ENCODE data around the gene CFAP74. TPM values are rescaled to one million over a fixed set of nuclear protein-coding genes. Genes with fewer than 3 reads are reported as not detected.
"Not testable (repeated sequence)": the region's sequence is repeated elsewhere in the genome, so short reads cannot be mapped to it uniquely, and the experiment has no call there.

CFAP74 gene
- polyA plus RNA-seq, 1 donor (not counting 4 experiments of a cell fraction or from before 2014, with no cell fraction given): not detected

DNA sequence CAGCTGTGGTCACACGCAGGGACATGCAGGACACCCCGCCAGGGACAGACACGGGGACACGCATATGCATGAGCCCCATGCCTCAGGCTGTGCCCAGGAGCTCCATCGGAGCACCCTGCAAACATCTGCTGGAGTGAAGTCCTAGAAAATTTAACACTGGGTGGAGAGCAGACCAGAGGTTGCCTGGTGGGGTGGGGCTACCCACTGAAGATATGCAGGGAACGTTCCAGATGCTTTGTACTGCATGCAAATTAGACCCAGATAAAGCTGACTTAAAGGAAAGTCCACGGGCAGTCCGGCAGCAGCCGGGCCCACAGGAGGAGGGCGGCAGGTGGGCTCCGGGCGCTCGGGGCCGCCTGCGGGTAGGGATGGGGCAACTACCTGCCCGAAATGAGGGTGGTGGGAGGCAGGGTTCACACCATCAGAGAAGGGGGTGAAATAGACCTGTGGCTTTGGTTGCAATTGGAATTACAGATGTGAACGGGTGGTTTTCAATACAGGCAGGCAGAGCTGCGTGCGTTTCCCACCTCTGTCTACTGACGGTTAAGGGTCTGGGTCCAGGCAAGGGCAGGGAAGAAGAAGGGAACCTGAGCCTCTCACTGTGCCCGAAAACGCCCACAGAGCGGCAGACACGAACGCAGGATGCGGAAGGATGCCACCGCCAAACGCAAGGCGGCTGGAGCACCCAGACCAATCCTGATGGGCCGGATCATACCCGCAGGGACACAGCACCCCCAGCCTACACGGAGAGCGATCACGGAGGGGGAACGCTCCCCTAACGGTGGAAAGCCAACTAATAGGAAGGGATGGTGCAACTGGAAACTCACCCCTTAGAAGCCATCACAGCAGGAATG is 21.0 kb downstream of the CFAP74 start:
- Histone ChIP-seq H3K27ac (ENCODE audit: control insufficient read depth, insufficient read depth, low read length) (no peak overlapping the region), H3K4me3 (ENCODE audit: control insufficient read depth in 2 of 3, extremely low read depth in 1 of 3, insufficient read depth in 2 of 3, low read depth in 1 of 3, low read length in 3 of 3) (no peak overlapping the region), H3K9ac (ENCODE audit: control insufficient read depth, extremely low read depth, insufficient read depth, low read length) (no peak overlapping the region), H2AFZ (ENCODE audit: control insufficient read depth, low read length) (no peak overlapping the region), H3K79me2 (ENCODE audit: control insufficient read depth, insufficient read depth, low read length) (no peaks in the 10 kb centered on the region), H3K9me1 (ENCODE audit: control insufficient read depth, extremely low read depth, insufficient read depth, low read length) (no peaks in the 10 kb centered on the region), H4K20me1 (ENCODE audit: control insufficient read depth, extremely low read depth, insufficient read depth, low read length) (no peaks in the 10 kb centered on the region), H3K4me1 (ENCODE audit: control insufficient read depth, extremely low read depth, insufficient read depth, low read length) (no peaks in the 10 kb centered on the region), H3K27me3 (ENCODE audit: control insufficient read depth, extremely low read depth, insufficient read depth, low read length) (peaks cover under 1% of the 10 kb centered on the region), H3K4me2 (ENCODE audit: control insufficient read depth, extremely low read depth, insufficient read depth, low read depth, low read length) (no peak overlapping the region), H3K9me3 (ENCODE audit: control insufficient read depth, low read depth, low read length) (peaks cover 11% of the 10 kb centered on the region), H3K36me3 (ENCODE audit: control insufficient read depth in 2 of 2, extremely low read depth in 1 of 2, insufficient read depth in 2 of 2, low read length in 2 of 2) (no peaks in the 10 kb centered on the region)
- dilution Hi-C loops (cut with MboI; ENCODE audit: extremely low pct_ligation_motif_present, low sequenced_read_pairs): no loop called here
- DNase-seq (ENCODE audit: low read depth, low spot score) (no peak), FAIRE-seq (no peak)
- TF ChIP-seq, protein P1, sequence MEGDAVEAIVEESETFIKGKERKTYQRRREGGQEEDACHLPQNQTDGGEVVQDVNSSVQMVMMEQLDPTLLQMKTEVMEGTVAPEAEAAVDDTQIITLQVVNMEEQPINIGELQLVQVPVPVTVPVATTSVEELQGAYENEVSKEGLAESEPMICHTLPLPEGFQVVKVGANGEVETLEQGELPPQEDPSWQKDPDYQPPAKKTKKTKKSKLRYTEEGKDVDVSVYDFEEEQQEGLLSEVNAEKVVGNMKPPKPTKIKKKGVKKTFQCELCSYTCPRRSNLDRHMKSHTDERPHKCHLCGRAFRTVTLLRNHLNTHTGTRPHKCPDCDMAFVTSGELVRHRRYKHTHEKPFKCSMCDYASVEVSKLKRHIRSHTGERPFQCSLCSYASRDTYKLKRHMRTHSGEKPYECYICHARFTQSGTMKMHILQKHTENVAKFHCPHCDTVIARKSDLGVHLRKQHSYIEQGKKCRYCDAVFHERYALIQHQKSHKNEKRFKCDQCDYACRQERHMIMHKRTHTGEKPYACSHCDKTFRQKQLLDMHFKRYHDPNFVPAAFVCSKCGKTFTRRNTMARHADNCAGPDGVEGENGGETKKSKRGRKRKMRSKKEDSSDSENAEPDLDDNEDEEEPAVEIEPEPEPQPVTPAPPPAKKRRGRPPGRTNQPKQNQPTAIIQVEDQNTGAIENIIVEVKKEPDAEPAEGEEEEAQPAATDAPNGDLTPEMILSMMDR (optimal IDR thresholded peaks at IDR 0.05 in 1 of 3, IDR thresholded peaks at IDR 0.05 in 1 of 3, conservative IDR thresholded peaks at IDR 0.05 in 1 of 3; ENCODE audit: extremely low read depth in 1 of 3, insufficient read depth in 2 of 3, low read length in 3 of 3): no peak
- no peak for TF ChIP-seq EZH2 (IDR thresholded peaks at IDR 0.05; ENCODE audit: low read length)

DNA sequence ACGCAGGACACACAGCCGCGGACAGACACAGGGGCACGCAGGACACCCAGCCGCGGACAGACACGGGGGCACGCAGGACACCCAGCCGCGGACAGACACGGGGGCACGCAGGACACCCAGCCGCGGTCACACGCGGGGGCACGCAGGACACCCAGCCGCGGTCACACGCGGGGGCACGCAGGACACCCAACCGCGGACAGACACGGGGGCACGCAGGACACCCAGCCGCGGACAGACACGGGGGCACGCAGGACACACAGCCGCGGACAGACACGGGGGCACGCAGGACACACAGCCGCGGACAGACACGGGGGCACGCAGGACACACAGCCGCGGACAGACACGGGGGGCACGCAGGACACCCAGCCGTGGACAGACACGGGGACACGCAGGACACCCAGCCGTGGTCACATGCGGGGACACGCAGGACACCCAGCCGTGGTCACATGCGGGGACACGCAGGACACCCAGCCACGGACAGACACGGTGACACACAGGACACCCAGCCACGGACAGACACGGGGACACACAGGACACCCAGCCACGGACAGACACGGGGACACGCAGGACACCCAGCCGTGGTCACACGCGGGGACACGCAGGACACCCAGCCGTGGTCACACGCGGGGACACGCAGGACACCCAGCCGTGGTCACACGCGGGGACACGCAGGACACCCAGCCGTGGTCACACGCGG is 21.8 kb downstream of the CFAP74 start:
- H3K4me2 ChIP-seq (ENCODE audit: control insufficient read depth, extremely low read depth, insufficient read depth, low read depth, low read length); H3K79me2 ChIP-seq (ENCODE audit: control insufficient read depth, insufficient read depth, low read length); dilution Hi-C loops (cut with MboI; ENCODE audit: extremely low pct_ligation_motif_present, low sequenced_read_pairs); DNase-seq (ENCODE audit: low read depth, low spot score); H3K9me1 ChIP-seq (ENCODE audit: control insufficient read depth, extremely low read depth, insufficient read depth, low read length); H3K4me3 ChIP-seq (ENCODE audit: control insufficient read depth in 2 of 3, extremely low read depth in 1 of 3, insufficient read depth in 2 of 3, low read depth in 1 of 3, low read length in 3 of 3); FAIRE-seq; H3K4me1 ChIP-seq (ENCODE audit: control insufficient read depth, extremely low read depth, insufficient read depth, low read length); H3K27ac ChIP-seq (ENCODE audit: control insufficient read depth, insufficient read depth, low read length); H2AFZ ChIP-seq (ENCODE audit: control insufficient read depth, low read length); H4K20me1 ChIP-seq (ENCODE audit: control insufficient read depth, extremely low read depth, insufficient read depth, low read length); H3K9ac ChIP-seq (ENCODE audit: control insufficient read depth, extremely low read depth, insufficient read depth, low read length); H3K27me3 ChIP-seq (ENCODE audit: control insufficient read depth, extremely low read depth, insufficient read depth, low read length); H3K36me3 ChIP-seq (ENCODE audit: control insufficient read depth in 2 of 2, extremely low read depth in 1 of 2, insufficient read depth in 2 of 2, low read length in 2 of 2): not testable (repeated sequence)
- peaks cover 11% of the 10 kb centered on the region for H3K9me3 ChIP-seq (ENCODE audit: control insufficient read depth, low read depth, low read length)
